HG03439 (cell line): ENCODE results near the gene GPC1.

Source experiments
- ATAC-seq: cut with Tn5 transposase; IDR thresholded peaks from one replicate; pipeline ENCODE4 v1.9.1; 2021; ENCODE audit warnings: mild to moderate bottlenecking, moderate library complexity; ENCODE audit not compliant: unreplicated experiment

GPC1 gene

DNA sequence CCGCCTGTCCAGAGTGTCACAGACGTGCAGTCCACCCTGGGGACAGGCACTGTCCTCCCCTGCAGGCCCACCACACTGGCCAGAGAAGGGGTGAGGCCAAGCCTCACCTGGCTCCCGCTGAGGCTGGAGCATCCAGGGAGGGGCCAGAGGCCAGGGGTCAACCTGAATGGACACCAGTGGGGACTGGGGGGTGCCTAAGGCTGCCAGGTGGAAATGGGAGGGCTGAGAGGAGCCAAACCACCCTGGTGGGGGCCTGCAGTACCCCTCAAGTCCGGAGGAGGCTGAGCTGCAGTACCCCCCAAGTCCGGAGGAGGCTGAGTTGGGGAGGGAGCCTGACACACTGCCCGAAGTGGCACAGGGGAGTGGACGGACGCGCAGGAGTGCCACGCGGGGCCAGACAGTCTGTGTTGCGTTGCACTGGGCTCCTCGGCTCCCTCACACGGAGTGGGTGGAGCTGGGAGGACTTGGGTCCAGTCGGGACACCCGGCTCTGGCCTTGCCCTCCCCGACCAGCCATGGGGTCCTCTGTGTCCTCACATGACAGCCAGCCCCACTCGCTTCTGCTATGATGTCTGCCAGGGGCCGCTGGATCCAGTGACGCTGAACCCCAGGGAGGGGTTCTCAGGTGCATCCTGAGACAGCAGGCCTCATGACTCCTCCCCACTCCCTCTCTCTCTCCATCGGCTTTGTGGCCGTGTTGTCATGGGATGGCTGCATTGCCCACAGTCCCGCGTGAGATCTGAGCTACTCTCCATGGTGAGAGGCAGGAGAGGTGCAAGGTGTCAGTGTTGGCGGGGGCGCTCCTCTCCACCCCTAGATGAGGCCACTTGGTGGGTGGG lies 22.3 kb upstream of the GPC1 start:
- ATAC-seq = no peak

DNA sequence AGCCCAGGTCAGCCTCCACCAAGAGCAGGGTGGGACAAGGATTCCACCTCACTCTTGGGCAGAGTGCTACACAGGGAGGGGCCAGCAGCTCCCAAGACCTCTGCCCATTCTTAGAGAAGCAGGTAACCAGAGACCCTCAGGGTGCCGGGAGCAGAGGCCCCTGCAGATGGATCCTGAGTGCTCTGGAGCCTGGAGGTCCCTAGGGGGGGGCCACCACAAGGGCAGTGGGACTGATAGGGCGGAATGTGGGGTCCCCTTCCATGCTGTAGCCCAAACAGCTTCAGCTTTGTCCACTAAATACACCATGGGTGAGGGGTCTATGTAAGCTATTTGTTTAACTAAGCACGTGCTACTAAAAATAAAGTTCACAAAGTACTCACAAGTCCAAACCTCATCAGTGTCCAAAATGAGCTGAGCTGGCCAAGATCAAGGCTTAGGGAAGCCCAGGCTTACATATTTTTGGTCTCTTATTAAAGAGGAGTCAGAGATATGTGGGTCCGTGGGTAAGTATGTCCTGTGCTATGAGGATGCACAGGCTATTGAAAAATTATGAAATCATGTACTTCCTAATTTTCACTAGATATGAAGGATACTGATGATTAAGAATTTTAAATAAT lies 21.5 kb upstream of the GPC1 start:
- no peak for ATAC-seq

DNA sequence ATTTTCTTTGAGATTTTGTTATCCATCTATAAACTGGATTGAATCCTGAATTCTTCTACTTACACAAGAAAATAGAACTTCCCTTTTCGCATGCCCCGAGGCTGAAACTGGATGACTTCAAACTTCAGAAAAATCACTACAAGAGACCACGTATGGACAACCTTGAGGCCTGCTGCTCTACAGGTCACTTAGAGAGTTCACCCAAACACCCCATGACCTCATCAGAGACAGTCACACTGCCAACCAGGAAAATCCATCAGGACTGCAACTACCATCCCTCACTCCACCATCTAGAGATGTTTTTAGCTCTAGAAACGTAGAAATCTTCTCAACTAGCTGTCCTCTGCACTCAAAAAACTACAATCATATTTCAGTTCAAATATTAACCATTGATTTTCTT lies 18.6 kb upstream of the GPC1 start:
- ATAC-seq = no peak

DNA sequence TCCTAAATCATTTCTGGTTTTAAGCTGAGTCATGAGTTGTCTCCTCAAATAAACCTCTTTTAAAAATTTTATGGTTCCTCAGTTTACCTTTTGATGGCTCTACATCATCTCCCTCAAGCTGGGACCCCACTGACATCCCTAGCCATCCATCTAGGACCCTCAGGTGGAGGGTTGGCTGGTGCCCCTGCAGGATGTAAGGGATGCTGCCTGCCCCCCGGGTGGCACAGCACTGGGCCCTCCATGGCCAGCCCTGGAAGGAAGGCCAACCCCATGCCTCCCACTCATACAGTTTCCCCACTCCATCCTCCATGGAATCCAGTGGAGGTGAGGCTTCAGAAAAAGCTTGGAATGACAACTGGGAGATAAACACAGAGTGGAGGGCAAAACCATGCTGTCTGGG lies 17.2 kb upstream of the GPC1 start:
- ATAC-seq = no peak

DNA sequence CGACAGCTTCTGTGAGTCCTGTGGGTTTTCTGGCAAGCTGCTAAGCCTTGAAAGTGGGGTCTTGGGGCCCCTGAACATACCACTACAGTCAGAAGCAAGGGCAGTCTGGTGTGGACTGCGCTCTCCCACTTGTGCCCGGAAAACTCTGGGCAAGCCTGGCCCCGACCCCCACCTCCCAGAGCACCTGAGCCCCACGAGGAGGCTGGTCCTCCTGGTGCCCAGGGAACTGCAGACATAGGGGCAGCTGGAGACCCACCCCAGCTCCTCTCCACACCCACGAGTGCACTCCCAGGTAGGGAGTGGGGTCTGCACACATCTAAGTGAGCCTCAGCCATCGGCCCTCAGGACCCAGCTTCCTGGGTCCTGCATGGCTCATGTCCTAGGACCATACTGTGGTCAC lies 16.2 kb upstream of the GPC1 start:
- ATAC-seq = no peak

DNA sequence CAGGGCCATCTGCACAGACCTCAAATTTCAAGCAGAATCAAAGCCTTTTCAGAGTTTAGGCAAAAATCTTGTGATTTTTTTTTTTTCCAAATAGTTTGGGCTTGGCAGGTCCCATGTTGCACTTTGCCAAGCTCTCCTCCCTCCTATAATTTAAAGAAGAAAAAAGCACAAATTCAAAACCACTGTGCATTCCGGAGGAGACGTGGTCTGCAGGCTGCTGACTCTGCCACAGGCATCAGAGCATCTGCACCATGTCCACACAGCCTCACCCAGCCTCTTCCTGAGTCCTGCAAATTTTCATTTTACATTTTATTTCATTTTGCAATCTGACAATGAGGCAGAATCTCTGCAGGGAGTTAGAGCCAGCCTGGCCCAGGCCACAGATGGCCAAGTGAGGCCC lies 15.7 kb upstream of the GPC1 start:
- no peak for ATAC-seq

DNA sequence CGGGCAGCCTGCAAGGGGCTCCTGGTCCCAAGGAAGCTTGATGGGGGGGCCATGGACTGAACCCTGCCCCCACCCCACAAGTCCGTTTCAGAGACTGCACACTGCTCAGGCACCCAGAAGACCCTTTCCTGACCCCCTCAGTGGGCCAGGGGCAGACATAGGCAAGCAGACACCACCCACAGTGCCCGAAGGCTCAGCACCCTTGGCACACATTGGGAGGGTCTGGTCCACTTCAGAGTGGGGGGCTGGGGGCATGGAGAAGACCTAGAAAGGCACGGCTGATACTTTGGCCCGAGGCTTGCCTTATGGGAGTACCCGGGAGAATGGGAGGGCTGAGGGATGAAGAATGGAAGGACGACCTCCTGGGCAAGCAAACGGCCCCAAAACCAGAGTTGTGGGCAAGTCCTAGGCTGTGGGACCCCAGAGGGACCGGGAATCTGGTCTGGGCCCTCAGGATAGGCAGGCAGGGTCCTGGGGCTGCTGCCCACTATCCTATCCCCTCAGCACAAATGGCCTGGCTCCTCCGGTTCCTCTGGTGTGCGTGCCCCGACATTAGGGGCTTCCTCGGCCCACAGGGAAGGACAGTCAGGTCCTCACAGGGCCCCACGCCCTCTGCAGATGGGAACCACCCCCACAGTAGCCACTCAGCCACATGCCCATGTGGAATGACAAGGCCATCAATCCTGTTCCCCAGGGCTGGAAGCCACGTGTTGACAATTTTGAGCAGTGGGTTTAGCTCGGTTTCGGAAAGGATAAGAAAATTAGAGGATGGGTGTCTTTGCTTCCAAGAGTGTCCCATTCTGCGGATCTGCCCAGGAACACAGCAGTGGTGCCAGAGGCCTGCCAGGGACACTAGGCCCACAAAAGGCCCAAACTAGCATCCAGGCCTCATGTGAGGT lies 15.0 kb upstream of the GPC1 start:
- ATAC-seq = no peak

DNA sequence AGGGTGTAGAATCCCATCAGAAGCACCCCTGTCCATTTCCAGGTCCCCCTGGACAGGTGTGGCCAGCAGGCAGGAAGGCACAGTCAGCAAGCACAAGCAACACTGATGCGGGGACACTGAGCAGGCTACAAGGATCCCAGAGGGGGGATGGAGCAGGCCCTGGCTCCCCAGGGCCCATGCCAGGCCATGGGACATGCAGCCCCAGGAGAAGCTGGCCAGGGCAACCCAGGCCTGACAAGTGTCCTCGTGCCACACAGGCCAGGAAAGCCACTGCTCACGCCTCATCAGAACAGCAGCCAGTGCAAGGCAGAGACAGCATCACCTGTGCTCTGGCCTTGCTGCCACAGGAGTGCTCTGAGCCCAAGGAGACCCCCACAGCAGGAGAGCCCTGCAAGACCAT lies 14.1 kb upstream of the GPC1 start:
- ATAC-seq = no peak

DNA sequence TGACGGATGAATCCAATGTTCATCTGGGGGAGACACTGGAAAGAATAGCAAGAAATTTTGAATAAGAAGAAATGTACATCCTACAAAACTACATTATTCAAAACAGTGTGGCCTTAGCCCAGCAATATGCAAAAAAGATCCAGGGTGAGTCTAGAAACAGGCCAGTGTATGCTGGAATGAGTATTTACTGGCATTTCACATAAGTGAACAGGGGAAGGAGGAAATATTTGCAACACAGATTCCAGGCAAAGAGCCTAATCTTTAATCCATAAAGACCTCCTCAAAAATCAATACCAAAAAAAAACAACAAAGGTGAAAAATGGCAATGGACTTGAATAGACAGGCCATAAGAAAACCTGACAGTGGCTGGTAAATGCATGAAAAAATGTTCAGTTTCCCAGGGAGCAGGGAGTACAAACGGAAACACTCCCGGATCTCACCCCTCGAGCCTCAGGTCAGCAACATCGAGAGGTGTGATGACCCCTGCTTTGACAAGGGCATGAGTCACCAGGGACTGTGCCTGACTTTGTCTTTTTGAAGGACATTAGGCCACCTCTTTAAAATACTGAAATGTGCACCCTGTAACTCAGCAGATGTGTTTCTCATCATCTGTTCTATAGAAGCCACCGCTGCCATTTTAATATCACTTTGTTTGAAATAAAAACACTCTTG lies 12.7 kb upstream of the GPC1 start:
- no peak for ATAC-seq

DNA sequence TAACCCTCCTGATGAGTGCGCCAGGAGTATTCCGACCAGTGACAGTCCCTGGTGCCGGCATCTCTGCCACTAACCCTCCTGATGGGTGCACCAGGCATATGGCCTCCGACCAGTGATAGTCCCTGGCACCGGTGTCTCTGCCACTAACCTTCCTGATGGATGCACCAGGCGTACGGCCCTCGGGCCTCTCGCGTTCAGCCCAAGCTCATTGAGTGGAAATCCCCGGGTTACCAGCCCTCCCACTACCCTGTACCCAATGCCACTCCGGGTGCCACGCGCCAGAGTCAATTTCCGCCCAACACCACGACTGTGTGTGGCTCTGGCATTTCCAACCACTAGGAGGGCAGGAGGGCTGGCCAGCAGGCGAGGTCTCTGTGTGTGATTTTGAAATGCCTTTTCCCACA lies 11.7 kb upstream of the GPC1 start:
- ATAC-seq = no peak

DNA sequence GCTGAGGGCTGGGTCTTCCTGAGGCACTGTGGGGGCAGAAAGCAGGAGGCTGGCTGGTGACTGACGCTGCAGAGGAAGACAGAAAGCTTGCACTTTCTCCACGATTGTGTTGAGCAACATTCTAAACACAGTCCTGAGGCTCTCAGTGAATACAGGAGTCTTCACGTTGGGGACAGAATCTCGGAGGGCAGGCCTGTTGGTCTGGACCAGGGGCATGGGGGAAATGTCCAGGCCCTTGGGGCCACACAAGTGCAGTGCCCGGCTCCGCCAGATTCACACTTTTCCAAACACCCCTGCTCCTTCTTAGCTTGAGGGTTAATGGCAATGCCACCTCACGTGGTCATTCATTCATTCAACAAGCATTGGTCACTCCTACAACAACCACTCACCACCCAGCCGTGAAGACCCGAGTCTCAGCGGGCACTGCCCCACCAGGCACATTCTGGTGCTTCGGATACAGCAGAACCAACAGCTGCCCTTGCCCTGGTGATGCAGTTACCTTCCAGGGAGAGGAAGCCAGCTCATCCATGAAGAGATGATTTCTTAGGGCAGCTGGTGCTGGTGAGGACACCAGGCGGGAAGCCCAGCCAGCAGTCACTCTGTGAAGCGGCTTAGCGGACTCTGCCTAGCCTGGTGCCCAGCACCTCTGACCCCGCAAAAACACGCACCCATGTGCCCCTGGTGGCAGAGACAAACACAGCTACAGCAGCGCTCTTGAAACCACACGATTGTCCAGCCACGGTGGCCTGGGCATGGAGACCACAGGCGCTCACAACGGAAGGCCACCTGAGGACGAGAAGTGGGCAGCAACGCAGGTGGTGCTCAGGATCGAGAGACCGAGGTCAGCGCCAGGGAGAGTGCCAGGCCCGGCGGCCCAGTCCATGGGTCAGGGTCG lies 10.9 kb upstream of the GPC1 start:
- no peak for ATAC-seq

DNA sequence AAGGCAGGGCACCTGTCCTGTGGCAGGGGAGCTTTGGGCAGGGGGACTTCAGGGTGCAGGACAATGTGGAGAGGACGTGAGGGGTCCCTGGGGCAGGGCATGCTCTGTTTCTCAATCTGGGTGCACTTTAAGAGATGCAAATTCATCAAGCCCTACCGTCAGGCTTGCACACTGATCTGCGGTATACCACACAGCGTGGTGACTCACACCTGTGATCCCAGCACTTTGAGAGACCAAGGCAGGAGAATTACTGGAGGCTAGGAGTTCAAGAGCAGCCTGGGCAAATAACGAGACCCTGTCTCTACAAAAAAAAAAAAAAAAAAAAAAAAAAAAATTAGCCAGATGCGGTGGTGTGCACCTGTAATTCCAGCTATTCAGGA lies 10.2 kb upstream of the GPC1 start:
- ATAC-seq = no peak

DNA sequence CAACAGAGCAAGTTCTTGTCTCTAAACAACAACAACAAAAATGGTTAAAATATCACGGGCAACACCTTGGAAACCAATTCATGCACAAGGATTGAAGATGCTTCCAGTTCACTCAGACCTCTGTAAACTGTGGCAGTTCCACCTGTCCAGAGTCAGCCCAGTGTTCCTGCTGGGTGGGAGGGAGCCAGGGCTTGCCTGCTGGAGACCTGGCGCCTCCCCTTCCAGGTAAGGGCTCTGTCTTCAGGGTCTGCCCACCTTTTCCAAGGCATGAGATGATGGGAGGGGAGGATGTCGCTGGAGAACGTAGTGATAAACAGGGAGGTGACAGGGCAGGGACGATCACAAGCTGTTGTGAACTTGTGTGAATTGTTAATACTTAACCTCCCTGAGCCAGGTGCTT lies 9.8 kb upstream of the GPC1 start:
- ATAC-seq = no peak

DNA sequence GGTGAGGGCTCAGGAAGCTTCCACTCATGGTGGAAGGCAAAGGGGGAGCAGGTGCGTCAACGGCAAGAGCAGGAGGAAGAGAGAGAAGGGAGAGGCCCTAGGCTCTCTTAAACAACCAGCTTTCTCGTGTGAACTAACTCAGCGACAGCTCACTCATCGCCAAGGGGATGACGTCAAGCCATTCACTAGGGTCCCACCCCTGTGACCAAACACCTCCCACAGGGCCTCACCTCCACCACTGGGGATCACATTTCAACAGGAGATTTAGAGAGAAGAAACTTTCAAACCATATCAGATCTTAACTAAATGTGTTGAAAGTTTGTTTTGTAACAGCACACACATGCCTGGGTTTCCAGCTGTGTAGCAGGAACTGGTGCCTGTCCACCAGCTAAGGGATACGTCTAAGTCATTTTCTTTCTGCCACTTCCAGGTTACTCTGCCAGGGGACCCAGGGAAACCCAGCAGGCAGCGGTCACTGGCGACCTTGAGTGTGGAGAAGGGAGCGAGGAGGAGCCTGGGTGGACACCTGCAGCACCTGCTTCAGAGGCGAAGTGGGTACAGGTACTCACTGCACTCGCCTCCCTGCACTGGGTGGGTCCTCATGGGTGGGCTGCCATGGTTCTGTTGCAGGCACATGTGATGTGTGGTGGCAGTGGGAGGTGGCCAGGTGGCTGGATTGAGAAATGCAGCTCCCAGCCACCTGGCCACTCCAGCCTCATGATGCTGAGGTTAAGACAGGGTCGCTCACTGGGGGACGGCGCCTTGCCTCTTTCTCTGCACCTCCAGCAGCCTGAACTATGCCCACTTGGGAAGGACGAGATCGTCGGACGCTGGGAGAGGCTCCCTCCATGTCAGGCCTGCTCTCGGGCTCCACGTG lies 8.4 kb upstream of the GPC1 start:
- no peak for ATAC-seq

DNA sequence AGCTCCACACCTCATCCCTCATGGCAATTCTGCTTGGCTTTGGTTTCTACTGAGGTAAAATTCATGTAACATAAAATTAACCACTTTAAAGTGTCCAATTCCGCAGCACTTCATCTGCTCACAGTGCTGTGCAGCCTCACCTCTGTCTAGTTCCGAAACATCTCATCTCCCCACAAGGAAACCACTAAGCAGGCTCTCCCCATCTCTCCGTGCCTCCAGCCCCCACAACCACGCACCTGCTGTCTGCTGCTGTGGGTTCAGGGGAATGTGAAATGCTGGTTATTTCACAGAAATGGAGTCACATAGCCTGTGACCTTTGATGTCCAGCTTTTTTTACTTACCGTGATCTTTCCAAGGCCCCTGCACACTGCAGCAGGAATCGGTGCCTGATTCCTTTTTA lies 7.7 kb upstream of the GPC1 start:
- no peak for ATAC-seq

DNA sequence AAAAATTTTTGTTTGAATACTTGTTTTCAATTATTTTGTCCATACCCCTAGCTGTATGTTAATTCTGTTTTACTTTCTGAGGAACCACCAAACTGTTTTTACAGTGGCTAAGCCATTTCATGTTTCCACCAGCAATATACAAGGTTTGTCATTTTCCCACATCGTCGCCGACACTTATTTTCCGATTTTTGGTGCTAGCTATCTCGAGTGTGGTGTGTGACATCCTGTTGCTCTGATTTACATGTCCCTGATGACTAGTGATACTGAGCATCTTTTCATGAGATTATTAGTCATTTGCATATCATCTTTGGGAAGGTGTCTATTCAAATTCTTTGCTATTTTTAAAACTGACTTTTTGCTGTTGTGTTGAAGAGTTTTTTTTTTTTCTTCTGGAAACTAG lies 7.2 kb upstream of the GPC1 start:
- ATAC-seq = no peak

DNA sequence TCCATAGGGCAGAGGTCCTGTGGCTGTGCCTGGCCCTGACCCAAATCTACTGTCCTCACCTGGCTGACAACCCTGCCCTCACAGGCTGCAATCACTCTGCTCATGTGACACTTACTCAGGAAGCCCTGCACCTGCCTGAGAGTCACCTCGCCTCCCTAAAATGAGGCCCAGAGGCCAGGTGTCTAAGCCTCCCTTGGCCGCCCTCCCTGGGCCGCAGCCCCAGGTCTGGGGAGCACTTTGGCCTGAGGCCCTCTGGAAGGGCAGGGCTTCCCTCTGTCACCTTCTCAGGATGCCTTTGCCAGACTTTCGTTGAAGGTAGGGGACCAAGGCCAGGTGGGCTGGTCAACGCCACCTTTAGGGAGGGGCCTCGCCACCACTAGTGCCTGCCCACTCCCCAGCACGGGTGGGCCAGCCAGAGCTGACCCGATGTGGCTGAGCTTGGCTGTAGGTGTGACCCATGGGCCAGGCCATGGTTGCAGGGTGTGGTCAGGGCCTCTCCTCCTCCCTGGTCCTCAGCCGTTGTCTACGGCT lies 6.1 kb upstream of the GPC1 start:
- ATAC-seq = no peak

DNA sequence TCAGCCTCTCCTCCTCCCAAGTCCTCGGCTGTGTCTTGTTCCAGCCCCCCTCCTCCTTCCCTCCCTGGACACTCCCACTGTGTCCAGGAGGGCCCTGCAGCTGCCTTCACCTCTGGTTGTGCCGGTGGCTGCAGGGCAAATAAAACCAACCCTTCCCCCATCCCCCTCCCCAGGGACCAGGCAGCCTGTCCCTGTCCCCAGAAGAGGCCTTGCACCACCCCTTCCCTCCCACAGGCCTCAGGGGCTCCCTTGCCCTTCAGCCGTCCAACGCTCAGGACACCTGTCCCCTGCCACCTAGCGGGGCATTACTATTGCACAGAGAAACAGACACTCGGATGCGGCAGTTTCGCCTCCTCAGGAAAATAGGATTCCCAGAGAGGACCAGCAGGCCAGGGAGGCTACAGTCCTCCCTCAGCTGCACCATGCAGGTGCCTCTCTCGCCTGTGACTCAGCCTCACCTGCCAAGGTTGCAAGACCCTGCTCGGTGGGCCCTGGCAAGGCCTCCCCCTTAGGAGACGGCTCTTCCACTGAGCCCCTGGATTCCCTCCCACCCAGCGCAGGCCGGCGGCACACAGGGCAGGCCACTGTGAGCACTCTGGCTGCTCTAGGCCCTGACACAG lies 5.5 kb upstream of the GPC1 start:
- no peak for ATAC-seq

DNA sequence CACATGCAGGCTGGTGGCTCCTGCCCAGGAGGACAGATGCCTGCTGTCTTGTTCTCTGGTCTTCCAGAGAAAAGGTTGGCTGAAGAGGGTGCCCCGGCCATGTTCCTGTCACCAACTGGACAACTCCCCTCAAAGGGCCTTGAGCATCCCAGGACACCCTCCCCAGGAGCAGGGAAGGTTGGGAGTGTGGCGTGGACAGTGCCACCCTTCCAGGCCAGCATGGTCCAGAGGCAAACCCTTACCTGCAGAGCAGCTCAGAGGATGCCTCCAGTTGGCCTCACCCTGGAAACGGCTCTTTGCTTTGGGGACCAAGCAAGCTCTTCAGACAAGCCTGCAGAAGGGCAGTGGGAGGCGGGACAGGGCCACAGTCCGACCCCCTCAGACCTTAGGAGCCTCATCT lies 4.9 kb upstream of the GPC1 start:
- ATAC-seq = no peak
